K562 (cell line): ENCODE results near the gene GEN1. TPM values are rescaled to one million over a fixed set of nuclear protein-coding genes. Genes with fewer than 3 reads are reported as not detected.

ENCODE experiments used
- ATF4 ChIP-seq: fragments of 450-650 bp; formaldehyde crosslinking; IDR thresholded peaks from 2 replicates; pipeline ENCODE4 v1.4.0; 2022; ENCODE audit warnings: mild to moderate bottlenecking, moderate library complexity
- BCLAF1 ChIP-seq, 2 experiments: fragments of 450-650 bp in 1 of 2; IDR thresholded peaks; 2 replicates each; pipeline ENCODE4 v1.6.1; 2011 to 2017; ENCODE audit warnings: low read depth in 2 of 2, antibody characterized with exemption in 1 of 2, borderline replicate concordance in 1 of 2, low read length in 1 of 2, mild to moderate bottlenecking in 1 of 2, mixed read lengths in 1 of 2; ENCODE audit not compliant: control insufficient read depth in 1 of 2
- CREB3 ChIP-seq: fragments of 450-650 bp; conservative IDR thresholded peaks from 2 replicates; pipeline ENCODE4 v1.6.1; 2016; ENCODE audit warnings: missing genetic modification characterization, low read depth, mild to moderate bottlenecking, missing compliant biosample characterization, moderate library complexity
- CXXC5 ChIP-seq: fragments of 250-450 bp; sonication (Bioruptor Pico); IDR thresholded peaks from 2 replicates; pipeline ENCODE4 v1.8.0; 2022; ENCODE audit warnings: inconsistent platforms, mild to moderate bottlenecking, moderate library complexity
- EP300 ChIP-seq: IDR thresholded peaks from 2 replicates; pipeline ENCODE4 v1.6.1; 2012; ENCODE audit warnings: low read length, improper control_type of control experiment
- KAT7 ChIP-seq: sonication (generic); formaldehyde crosslinking; IDR thresholded peaks from 2 replicates; pipeline ENCODE4 v1.8.0; 2022; ENCODE audit warnings: missing genetic modification reagents, mild to moderate bottlenecking, borderline replicate concordance
- NKRF ChIP-seq: fragments of 450-650 bp; IDR thresholded peaks from 2 replicates; pipeline ENCODE4 v1.6.1; 2016; ENCODE audit warnings: borderline replicate concordance
- PBX2 ChIP-seq, 2 experiments: IDR thresholded peaks in 1 of 2; conservative IDR thresholded peaks in 1 of 2; 2 replicates each; pipeline ENCODE4 v1.6.1; 2016; ENCODE audit warnings: low read depth in 2 of 2, mild to moderate bottlenecking in 1 of 2, missing compliant biosample characterization in 1 of 2, missing genetic modification characterization in 1 of 2, moderate library complexity in 1 of 2
- TEAD4 ChIP-seq, 2 experiments: sonication (generic) in 1 of 2; formaldehyde crosslinking in 1 of 2; IDR thresholded peaks; 2 replicates each; pipeline versions ENCODE4 v1.6.1 to v1.8.0; 2012 to 2022; ENCODE audit warnings: borderline replicate concordance in 1 of 2, inconsistent platforms in 1 of 2, low read length in 1 of 2, mild to moderate bottlenecking in 1 of 2, missing genetic modification reagents in 1 of 2
- ZBTB5 ChIP-seq: fragments of 450-650 bp; IDR thresholded peaks from 2 replicates; pipeline ENCODE4 v1.6.1; 2017; ENCODE audit warnings: antibody characterized with exemption
- ZNF165 ChIP-seq: fragments of 250-450 bp; sonication (Bioruptor Pico); IDR thresholded peaks from 2 replicates; pipeline ENCODE4 v1.4.0; 2020; ENCODE audit warnings: borderline replicate concordance
- ZNF197 ChIP-seq: fragments of 200-800 bp; sonication (Bioruptor generic); IDR thresholded peaks from 2 replicates; pipeline ENCODE4 v1.6.1; 2016; ENCODE audit warnings: low read depth, missing genetic modification characterization, missing compliant biosample characterization
- ZNF699 ChIP-seq: fragments of 250-450 bp; sonication (Bioruptor Pico); IDR thresholded peaks from 2 replicates; pipeline ENCODE4 v1.8.0; 2021; ENCODE audit warnings: mild to moderate bottlenecking, moderate library complexity; ENCODE audit not compliant: insufficient replicate concordance
- polyA plus RNA-seq, 8 experiments: library from polyadenylated mRNA; depleted of rRNA in 4 of 8; stranded (reverse) in 5 of 8; unstranded in 3 of 8; fragments of >200 nt; fragmentation: Nextera tagmentation in 2 of 8; fragmentation: Illumina TruSeq in 1 of 8; extraction: Ambion mirVana in 2 of 8; extraction: Trizol in 1 of 8; gene quantifications; 2 replicates each; pipeline versions ENCODE4 v1.2.1 to v1.2.3, GENCODE V29; 2011 to 2014; ENCODE audit warnings: inconsistent platforms in 1 of 8, missing spikeins in 1 of 8
- total RNA-seq, 7 experiments: library from RNA; depleted of rRNA in 6 of 7; stranded (reverse); fragments of >200 nt in 6 of 7; fragmentation: Illumina TruSeq in 2 of 7; extraction: Trizol in 2 of 7; gene quantifications; 2 replicates each; pipeline versions ENCODE4 v1.2.1 to v1.2.3, GENCODE V29; 2011 to 2021; ENCODE audit warnings: low replicate concordance in 1 of 7

GEN1 gene
- total and polyA plus RNA-seq, 9 of the 15 experiments (the other 6 are each of a cell fraction or from before 2014, with no cell fraction given): 8.6 to 39.7 (median 24.5) TPM

- no peak for TF ChIP-seq PBX2 (CRISPR knock-in tag; IDR thresholded peaks at IDR 0.05; ENCODE audit: low read depth)
- peak; percentile 43 for TF ChIP-seq PBX2 (tag; conservative IDR thresholded peaks at IDR 0.05; ENCODE audit: low read depth)
- TF ChIP-seq TEAD4 (IDR thresholded peaks at IDR 0.05; ENCODE audit: low read length): peak; percentile 72
- TF ChIP-seq TEAD4 (CRISPR knock-in tag; IDR thresholded peaks at IDR 0.05; ENCODE audit: borderline replicate concordance): no peak
- TF ChIP-seq CREB3 (tag): no peak
- peak; percentile 36; the same call in 1 of the 2 replicates for TF ChIP-seq CXXC5
- no peak for TF ChIP-seq ZBTB5
- TF ChIP-seq BCLAF1 (IDR thresholded peaks at IDR 0.05; ENCODE audit: borderline replicate concordance in 1 of 2, control insufficient read depth in 1 of 2, low read depth in 2 of 2, low read length in 1 of 2): no peak
- no peak for TF ChIP-seq ZNF197 (CRISPR knock-in tag)
- TF ChIP-seq NKRF: no peak
- TF ChIP-seq EP300: peak; percentile 49; the same call in 1 of the 2 replicates
- TF ChIP-seq KAT7: no peak
- no peak for TF ChIP-seq ZNF165 (CRISPR knock-in tag)
- TF ChIP-seq ATF4 (CRISPR knock-in tag): no peak
- TF ChIP-seq ZNF699: no peak
Observed at GRCh38 chr2:17718689-17719088, 35.2 kb upstream of the GEN1 start (continued).
